ENCODE measurements around the gene FGL2.
A peak's percentile ranks its signal among the peaks of the same experiment; 100 is the strongest.
"Not testable (repeated sequence)": the region's sequence is repeated elsewhere in the genome, so short reads cannot be mapped to it uniquely, and the experiment has no call there.

FGL2 gene, protein sequence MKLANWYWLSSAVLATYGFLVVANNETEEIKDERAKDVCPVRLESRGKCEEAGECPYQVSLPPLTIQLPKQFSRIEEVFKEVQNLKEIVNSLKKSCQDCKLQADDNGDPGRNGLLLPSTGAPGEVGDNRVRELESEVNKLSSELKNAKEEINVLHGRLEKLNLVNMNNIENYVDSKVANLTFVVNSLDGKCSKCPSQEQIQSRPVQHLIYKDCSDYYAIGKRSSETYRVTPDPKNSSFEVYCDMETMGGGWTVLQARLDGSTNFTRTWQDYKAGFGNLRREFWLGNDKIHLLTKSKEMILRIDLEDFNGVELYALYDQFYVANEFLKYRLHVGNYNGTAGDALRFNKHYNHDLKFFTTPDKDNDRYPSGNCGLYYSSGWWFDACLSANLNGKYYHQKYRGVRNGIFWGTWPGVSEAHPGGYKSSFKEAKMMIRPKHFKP

DNA sequence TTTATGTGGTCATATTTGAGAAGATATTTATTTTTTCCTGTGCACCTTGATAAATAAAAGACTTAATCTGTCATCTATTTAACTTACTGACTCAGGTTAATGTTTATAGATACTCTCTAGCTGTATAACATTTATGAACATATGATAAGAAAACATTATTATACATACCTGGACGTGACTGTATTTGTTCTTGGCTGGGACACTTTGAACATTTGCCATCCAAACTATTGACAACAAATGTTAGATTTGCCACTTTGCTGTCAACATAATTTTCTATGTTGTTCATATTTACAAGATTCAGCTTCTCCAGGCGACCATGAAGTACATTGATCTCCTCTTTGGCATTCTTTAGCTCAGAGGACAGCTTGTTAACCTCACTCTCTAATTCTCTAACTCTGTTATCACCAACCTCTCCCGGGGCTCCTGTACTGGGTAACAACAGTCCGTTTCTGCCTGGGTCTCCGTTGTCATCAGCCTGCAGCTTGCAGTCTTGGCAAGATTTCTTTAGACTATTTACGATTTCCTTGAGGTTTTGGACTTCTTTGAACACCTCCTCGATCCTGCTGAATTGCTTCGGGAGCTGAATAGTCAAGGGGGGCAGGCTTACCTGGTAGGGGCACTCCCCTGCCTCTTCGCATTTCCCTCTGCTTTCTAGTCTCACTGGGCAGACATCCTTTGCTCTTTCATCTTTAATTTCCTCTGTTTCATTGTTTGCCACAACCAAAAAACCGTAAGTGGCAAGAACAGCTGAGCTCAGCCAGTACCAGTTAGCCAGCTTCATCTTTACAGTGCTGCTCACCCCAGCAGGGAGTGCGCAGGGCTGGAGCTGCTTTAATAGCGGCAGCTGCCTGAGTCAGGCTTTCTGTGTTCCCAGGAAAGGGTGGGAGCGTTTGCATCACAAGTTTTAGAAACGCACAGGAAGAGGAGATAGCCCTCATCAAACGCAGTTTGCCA is at the start of gene FGL2:
Gene FGL2, minus strand, starts transcription at position 807 of the 954 bp plus-strand sequence. Its CDS starts 26 bp downstream, at position 781.
- Mint-ChIP-seq H3K4me1 (ENCODE audit: low read depth) (peaks cover 49% of the 10 kb centered on the region), H3K27me3 (ENCODE audit: low read depth) (no peaks in the 10 kb centered on the region), H3K27ac (peak within 1 kb of the TSS; percentile 78), H3K36me3 (ENCODE audit: low read depth) (peaks cover 16% of the 10 kb centered on the region), H3K9me3 (no peaks in the 10 kb centered on the region), H3K4me3 (peak within 1 kb of the TSS; percentile 84)

DNA sequence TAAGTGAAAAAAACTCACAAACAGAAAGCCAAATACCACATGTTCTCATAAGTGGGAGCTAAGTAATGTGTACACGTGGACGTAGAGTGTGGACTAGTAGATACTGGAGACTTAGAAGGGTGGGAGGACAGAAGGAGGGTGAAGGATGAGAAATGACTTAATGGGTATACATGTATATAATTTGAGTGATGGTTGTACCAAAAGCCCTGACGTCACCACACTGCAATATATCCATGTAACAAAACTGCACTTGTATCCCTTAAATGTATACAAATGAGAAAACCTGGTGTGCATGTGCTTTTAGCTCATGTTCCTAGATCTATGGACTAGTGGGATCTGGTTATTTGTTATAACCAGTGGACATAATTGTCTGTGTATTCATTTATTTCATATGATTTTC is 48.5 kb upstream of the FGL2 start:
- Mint-ChIP-seq H3K36me3 (ENCODE audit: low read depth) (no peaks in the 10 kb centered on the region), H3K4me3 (no peak overlapping the region), H3K27ac (no peak overlapping the region), H3K9me3 (no peaks in the 10 kb centered on the region), H3K4me1 (ENCODE audit: low read depth) (peaks cover 7% of the 10 kb centered on the region), H3K27me3 (ENCODE audit: low read depth) (peaks cover 14% of the 10 kb centered on the region)

DNA sequence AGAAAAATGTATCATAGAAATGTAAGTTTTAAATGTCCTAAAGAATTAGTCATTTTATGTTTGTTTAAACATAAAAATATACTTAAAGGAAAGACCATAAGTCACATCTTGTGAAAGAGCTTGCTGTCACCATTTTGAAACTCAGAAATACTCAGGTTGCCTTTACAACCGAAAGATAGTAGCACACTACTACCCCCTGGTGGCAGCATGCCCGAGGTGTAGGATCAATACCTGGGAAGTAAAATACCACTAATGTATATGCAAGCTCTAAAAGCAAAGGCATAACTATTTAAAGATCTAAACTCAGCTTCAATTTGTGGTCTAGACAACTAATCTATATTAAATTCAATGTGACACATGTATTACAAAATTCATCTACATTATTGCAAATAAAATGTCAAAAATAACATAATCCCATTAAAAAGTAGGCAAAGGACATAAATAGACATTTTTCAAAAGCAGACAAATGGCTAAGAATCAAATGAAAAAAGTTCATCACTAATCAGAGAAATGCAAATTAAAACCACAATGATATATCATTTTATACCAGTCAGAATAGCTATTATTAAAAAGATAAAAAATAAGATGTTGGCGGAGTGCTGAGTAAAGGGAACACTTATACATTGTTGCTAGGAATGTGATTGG is 47.7 kb upstream of the FGL2 start:
- no peak overlapping the region for H3K4me3 Mint-ChIP-seq
- no peaks in the 10 kb centered on the region for H3K36me3 Mint-ChIP-seq (ENCODE audit: low read depth)
- H3K27me3 Mint-ChIP-seq (ENCODE audit: low read depth) = peaks cover 14% of the 10 kb centered on the region
- no peaks in the 10 kb centered on the region for H3K9me3 Mint-ChIP-seq
- no peak overlapping the region for H3K27ac Mint-ChIP-seq
- H3K4me1 Mint-ChIP-seq (ENCODE audit: low read depth) = peaks cover 6% of the 10 kb centered on the region

DNA sequence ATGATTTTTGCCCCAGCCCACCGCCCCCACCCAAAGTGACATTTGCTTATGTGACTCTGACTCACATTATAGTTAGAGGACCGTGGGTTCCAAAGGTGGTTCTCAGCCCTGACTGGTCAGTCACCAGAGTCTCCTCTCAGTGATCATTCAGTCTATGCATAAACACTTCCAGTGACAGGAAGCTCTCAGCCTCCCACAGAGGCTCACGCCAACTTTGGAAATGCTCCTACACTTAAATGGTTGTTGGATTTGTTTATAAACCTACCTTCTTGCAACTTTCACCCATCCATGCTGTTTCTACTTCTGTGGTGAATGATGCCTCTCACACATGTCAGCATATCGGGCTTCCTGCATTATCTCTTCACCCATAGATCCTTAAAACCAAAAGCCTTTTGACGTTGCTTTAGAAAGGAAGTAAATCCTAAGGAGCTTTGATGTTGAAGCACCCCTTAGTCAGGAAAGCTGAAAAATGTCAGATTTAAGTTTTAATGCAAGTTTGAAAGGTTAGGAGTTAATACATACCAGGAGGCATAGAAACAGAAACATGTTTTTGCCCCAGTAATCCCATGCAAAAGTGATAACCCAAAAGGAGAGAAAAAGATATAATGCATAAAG is 46.5 kb upstream of the FGL2 start:
- Mint-ChIP-seq H3K9me3 (no peaks in the 10 kb centered on the region), H3K27me3 (ENCODE audit: low read depth) (peaks cover 14% of the 10 kb centered on the region), H3K27ac (no peak overlapping the region), H3K4me3 (no peak overlapping the region), H3K36me3 (ENCODE audit: low read depth) (peaks cover 3% of the 10 kb centered on the region), H3K4me1 (ENCODE audit: low read depth) (peaks cover 9% of the 10 kb centered on the region)

DNA sequence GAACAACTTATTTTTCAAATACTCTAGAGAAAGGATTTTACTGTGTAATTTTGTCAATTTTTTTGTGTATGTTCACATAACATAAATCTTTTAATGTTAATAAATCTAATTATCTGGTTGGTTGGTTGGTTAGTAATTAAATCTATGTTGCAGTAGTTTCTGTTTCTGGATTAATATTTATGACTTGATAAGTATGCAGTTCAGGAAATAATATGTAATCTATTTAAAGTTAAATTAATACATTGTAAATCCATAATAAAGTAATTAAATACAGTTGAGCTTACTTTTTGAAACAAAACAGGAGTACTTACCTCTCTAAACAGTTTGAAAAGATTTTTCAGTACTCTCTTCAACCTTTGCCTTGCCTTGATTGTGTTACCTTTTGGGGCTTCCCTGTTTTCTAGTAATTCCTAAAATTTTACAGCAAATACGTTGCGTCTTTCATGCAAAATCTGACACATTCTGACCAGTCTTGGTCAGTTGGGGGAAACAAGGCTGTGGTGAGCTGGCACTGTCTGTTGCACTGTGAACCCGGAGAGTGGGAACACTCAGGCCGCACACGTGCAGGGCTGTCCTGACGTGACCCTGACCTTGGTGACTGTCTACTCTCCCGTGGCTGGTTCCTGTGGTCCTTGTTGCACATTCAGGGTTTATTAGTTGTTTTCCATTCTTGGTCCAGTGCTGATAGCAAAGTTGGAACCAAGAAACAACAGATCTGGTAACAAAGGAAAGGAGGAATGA is 45.6 kb upstream of the FGL2 start:
- Mint-ChIP-seq H3K36me3 (ENCODE audit: low read depth) (peaks cover 3% of the 10 kb centered on the region), H3K27me3 (ENCODE audit: low read depth) (peaks cover 8% of the 10 kb centered on the region), H3K9me3 (no peaks in the 10 kb centered on the region), H3K4me1 (ENCODE audit: low read depth) (peaks cover 9% of the 10 kb centered on the region), H3K27ac (no peak overlapping the region), H3K4me3 (no peak overlapping the region)

DNA sequence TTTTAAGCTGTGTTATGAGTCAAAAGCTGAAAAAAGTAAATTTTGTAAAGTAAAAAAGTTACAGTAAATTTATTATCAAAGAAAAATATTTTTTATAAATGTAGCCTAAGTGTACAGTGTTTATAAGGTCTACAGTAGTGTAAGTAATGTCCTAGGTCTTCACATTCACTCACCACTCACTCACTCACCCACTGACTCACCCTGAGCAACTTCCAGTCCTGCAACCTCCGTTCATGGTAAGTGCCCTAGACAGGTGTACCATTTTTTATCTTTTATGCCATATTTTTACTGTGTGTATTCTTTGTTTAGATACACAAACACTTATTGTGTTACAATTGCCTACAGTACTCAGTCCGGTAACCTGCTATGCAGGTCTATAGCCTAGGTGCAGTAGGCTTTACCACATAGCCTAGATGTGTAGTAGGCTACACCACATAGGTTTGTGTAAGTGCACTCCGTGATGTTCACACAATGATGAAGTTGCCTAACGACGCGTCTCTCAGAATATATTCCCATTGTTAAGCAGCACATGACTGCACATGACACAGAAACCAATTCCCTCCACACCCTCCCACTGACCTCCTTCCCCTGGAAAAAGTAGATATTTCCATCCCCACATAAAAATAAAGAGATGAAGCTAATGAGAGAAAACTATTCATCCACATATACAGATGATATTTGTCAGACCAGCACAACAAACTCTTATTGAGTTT is 44.8 kb upstream of the FGL2 start:
- no peak overlapping the region for H3K4me3 Mint-ChIP-seq
- peaks cover 17% of the 10 kb centered on the region for H3K4me1 Mint-ChIP-seq (ENCODE audit: low read depth)
- no peaks in the 10 kb centered on the region for H3K9me3 Mint-ChIP-seq
- H3K27ac Mint-ChIP-seq = no peak overlapping the region
- H3K27me3 Mint-ChIP-seq (ENCODE audit: low read depth) = no peaks in the 10 kb centered on the region
- peaks cover 4% of the 10 kb centered on the region for H3K36me3 Mint-ChIP-seq (ENCODE audit: low read depth)

DNA sequence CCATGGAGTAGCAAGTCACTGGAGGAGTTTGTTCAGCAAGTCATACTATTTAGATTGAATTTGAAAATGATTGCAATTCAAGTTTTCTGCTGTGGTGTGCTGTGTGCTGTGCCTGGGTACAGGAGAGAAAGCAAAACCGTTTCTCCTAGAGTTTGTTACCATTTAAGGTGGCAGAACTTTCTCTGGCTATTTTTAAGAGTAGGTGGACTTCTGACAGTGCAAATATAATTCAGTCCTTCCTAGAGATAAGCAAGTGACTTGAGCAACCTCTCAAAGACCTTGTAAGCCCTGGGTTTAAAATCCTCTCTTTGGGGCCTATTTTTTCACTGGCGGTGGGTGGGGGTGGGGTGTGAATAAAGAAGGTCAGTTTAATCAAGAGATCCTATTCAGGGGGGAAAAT is 42.9 kb upstream of the FGL2 start:
- H3K4me1 Mint-ChIP-seq (ENCODE audit: low read depth) = peaks cover 21% of the 10 kb centered on the region
- no peak overlapping the region for H3K27ac Mint-ChIP-seq
- H3K4me3 Mint-ChIP-seq = no peak overlapping the region
- no peaks in the 10 kb centered on the region for H3K9me3 Mint-ChIP-seq
- peaks cover 14% of the 10 kb centered on the region for H3K36me3 Mint-ChIP-seq (ENCODE audit: low read depth)
- H3K27me3 Mint-ChIP-seq (ENCODE audit: low read depth) = no peaks in the 10 kb centered on the region

DNA sequence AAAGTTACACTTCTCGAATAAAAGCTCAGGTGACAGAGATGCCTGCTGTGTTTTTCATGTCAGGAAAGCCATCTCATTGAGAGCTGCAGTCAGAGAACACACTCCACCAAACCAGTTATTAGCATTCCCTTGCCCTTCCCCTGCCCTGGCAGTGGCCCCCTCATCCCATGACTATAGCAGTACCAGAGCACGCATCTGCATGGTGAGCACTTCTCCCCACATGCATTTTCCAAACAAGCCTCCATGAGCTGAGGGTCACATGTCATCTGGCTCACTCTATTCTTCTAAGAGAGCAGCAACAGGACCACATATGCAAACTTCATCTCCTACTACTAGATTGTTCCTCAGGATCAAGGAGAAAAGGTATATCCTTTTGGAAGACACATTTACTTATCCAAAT is 42.4 kb upstream of the FGL2 start:
- Mint-ChIP-seq H3K27ac (no peak overlapping the region), H3K36me3 (ENCODE audit: low read depth) (peaks cover 16% of the 10 kb centered on the region), H3K4me3 (no peak overlapping the region), H3K4me1 (ENCODE audit: low read depth) (peaks cover 21% of the 10 kb centered on the region), H3K9me3 (no peaks in the 10 kb centered on the region), H3K27me3 (ENCODE audit: low read depth) (no peaks in the 10 kb centered on the region)

DNA sequence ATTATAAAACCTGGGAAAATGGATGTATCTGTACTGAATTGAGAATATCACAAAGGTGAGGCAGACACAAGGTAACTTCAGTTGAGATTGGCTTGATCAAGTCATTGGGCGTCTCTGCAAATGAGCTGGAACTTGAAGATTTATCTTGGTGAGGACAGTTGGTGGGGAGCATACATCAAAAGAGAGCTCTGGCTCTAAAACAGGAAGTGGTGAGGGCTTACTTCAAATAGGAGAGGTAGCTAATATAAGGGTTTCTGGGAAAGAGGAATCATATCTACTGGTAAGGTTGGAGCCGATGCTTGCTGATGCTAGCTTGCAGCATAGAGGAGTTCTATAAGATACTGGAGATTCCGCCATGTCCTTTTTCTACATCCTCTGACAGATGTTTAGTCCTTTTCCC is 39.9 kb upstream of the FGL2 start:
- Mint-ChIP-seq H3K9me3 (no peaks in the 10 kb centered on the region), H3K27me3 (ENCODE audit: low read depth) (no peaks in the 10 kb centered on the region), H3K27ac (no peak overlapping the region), H3K4me3 (peak overlapping the region; percentile 19), H3K36me3 (ENCODE audit: low read depth) (peaks cover 18% of the 10 kb centered on the region), H3K4me1 (ENCODE audit: low read depth) (peaks cover 16% of the 10 kb centered on the region)

DNA sequence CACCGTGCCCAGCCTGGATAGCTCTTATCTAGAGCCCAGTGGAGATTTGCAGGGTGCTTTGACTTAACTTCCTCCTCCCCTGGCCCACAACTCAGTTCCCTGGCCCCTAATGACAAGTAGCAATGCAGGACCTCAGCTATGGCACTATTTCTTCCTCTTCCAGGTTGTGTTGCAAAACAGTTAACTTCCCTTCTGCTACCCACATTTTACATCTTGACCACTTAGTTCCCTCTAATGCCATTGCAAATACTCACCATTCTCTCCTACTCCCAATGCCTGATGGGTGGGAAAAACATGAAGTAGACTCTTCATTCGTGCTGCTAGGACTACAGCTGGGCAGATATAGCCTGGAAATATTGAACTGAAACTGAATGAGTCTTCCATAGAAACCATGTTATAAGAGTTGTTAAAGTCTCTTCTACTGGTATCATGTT is 39.1 kb upstream of the FGL2 start:
- H3K4me3 Mint-ChIP-seq = no peak overlapping the region
- H3K4me1 Mint-ChIP-seq (ENCODE audit: low read depth) = peaks cover 16% of the 10 kb centered on the region
- no peak overlapping the region for H3K27ac Mint-ChIP-seq
- H3K36me3 Mint-ChIP-seq (ENCODE audit: low read depth) = peaks cover 18% of the 10 kb centered on the region
- no peaks in the 10 kb centered on the region for H3K9me3 Mint-ChIP-seq
- no peaks in the 10 kb centered on the region for H3K27me3 Mint-ChIP-seq (ENCODE audit: low read depth)

DNA sequence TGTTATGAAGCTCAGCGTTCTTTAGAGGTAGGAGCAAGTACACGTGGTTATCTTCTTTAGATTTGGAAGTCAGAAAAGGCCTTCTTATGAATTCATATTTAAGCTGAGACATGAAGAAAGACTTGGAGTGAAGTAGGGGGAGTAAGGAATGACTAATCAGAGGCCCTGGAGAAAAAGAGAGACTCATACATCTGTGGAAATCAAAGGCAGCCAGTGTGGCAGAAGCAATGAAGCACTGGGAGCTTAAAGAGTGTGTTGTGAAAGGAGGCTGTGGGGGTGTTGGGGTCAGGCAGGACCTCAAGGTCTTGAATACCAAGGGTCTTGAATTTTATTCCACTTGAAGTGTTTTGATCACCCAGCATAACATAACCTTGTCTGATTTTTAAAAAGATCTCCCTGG is 35.7 kb upstream of the FGL2 start:
- H3K4me3 Mint-ChIP-seq = no peak overlapping the region
- H3K27ac Mint-ChIP-seq = no peak overlapping the region
- peaks cover 17% of the 10 kb centered on the region for H3K36me3 Mint-ChIP-seq (ENCODE audit: low read depth)
- H3K27me3 Mint-ChIP-seq (ENCODE audit: low read depth) = peaks cover 3% of the 10 kb centered on the region
- peaks cover 13% of the 10 kb centered on the region for H3K9me3 Mint-ChIP-seq
- peaks cover 12% of the 10 kb centered on the region for H3K4me1 Mint-ChIP-seq (ENCODE audit: low read depth)

DNA sequence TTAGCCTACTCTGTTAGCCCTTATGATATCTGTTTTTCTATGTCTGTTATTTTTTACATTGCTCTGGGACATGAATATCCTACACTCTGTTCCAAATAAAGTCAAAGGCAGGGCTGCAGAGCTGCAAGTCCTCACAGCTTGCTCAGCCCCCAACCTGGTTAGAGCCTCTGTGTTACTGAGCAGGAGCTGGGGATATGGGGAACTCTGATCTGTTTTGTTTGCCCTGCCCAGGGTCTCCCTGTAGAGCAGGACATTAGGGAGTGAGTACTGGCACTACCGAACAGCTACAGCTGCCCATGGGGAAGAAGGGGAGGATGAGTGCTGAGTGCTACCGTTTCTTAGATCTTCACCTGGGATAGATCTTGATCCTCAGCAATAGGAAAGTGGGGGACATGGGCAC is 32.8 kb upstream of the FGL2 start:
- no peak overlapping the region for H3K4me3 Mint-ChIP-seq
- H3K9me3 Mint-ChIP-seq = peaks cover 18% of the 10 kb centered on the region
- peaks cover 6% of the 10 kb centered on the region for H3K36me3 Mint-ChIP-seq (ENCODE audit: low read depth)
- peaks cover 3% of the 10 kb centered on the region for H3K27me3 Mint-ChIP-seq (ENCODE audit: low read depth)
- H3K27ac Mint-ChIP-seq = no peak overlapping the region
- H3K4me1 Mint-ChIP-seq (ENCODE audit: low read depth) = no peaks in the 10 kb centered on the region

DNA sequence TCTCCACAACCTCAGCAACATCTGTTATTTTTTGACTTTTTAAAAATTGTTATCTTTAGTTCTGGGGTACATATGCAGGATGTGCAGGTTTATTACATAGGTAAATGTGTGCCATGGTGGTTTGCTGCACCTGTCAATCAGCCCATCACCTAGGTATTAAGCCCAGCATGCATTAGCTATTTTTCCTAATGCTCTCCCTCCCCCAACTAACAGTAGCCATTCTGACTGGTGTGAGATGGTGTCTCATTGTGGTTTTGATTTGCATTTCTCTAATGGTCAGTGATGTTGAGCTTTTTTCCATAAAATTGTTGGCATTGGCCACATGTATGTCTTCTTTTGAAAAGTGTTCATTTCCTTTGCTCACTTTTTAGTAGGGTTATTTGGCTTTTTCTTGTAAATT is 29.2 kb upstream of the FGL2 start:
- H3K36me3 Mint-ChIP-seq (ENCODE audit: low read depth); H3K4me1 Mint-ChIP-seq (ENCODE audit: low read depth); H3K27me3 Mint-ChIP-seq (ENCODE audit: low read depth); H3K27ac Mint-ChIP-seq; H3K4me3 Mint-ChIP-seq: not testable (repeated sequence)
- peaks cover 18% of the 10 kb centered on the region for H3K9me3 Mint-ChIP-seq

Measured in T-helper 1 cell treated with Interleukin-12 subunit alpha and Interleukin-12 subunit beta and Interleukin-4 antibody, amounts not matched to agents 30 μg/mL and 1 μg/mL, for 36 hours (primary cell).